Measurements from ENCODE around the gene CREBBP.

Gene CREBBP

DNA sequence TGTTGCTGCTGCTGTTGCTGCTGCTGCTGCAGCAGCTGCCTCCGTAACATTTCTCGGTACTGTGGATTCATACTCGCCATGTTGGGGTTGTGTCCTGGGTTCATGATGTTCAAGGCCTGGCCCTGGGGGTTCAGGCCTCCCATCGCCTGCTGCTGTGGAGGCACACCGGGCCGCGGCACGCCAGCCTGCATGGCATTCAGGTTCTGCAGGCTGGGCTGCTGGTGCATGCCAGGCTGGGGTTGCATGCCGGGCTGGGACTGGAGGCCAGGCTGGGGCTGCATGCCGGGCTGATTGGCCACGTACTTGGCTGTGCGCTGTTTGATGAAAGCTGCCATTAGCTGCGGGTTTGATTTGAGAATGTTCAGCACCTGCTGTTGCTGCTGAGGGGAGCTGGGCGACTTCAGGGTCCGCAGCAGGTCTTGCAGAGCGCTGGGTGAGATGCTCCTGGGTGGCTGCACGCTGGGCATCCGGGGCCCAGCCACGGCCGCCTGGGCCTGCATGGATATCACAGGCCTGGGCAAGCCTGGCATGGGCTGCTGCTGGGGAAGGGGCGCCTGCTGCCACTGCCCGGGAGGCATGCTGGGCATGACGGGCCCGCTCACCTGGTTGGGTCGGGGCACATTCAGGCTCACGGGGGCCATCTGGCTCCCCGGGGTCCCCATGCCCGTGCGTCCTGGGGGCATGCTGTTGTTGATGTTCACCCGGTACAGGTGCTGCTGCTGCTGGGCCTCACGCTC is 151.9 kb downstream of the CREBBP start:
- Histone ChIP-seq H4K8ac (ENCODE audit: low read depth, low read length) (no peak overlapping the region), H3K18ac (ENCODE audit: low read length) (no peak overlapping the region), H2BK5ac (ENCODE audit: low read depth, low read length, poor library complexity) (no peak overlapping the region), H3K79me1 (ENCODE audit: low read length) (no peaks in the 10 kb centered on the region), H3K4me1 (ENCODE audit: control insufficient read depth in 1 of 2, insufficient read depth in 2 of 2, low read length in 2 of 2) (no peaks in the 10 kb centered on the region), H3K4me3 (ENCODE audit: low read depth, low read length) (no peak overlapping the region), H3K27ac (ENCODE audit: low read depth, low read length) (no peak overlapping the region), H3K79me2 (ENCODE audit: control insufficient read depth, insufficient read depth, low read length, poor library complexity) (no peaks in the 10 kb centered on the region), H3K14ac (ENCODE audit: low read length) (no peak overlapping the region), H3K4ac (ENCODE audit: low read depth, low read length) (no peak overlapping the region), H3K9me3 (ENCODE audit: insufficient read depth, low read depth, low read length) (no peaks in the 10 kb centered on the region), H3K23ac (ENCODE audit: low read length) (no peak overlapping the region), H2BK12ac (ENCODE audit: low read length) (no peak overlapping the region), H3K4me2 (ENCODE audit: low read length) (no peak overlapping the region), H3K36me3 (ENCODE audit: control insufficient read depth in 1 of 2, insufficient read depth in 2 of 2, low read length in 2 of 2) (peaks cover 56 to 63% of the 10 kb centered on the region in 2 experiments), H3K9ac (ENCODE audit: low read length) (no peak overlapping the region), H3K27me3 (ENCODE audit: insufficient read depth, low read length) (no peaks in the 10 kb centered on the region), H4K12ac (ENCODE audit: low read depth, low read length) (no peak overlapping the region), H2AFZ (ENCODE audit: insufficient read depth, low read length, poor library complexity) (no peak overlapping the region), H2BK120ac (ENCODE audit: insufficient read depth, low read length, poor library complexity) (no peak overlapping the region), H2AK5ac (ENCODE audit: low read length) (no peak overlapping the region), H4K91ac (ENCODE audit: low read depth, low read length) (no peak overlapping the region)
- no peak for DNase-seq
- WGBS (ENCODE audit: extremely low coverage, insufficient coverage, insufficient read length), result no CpG with 5 or more reads among the region's 31 CpGs

DNA sequence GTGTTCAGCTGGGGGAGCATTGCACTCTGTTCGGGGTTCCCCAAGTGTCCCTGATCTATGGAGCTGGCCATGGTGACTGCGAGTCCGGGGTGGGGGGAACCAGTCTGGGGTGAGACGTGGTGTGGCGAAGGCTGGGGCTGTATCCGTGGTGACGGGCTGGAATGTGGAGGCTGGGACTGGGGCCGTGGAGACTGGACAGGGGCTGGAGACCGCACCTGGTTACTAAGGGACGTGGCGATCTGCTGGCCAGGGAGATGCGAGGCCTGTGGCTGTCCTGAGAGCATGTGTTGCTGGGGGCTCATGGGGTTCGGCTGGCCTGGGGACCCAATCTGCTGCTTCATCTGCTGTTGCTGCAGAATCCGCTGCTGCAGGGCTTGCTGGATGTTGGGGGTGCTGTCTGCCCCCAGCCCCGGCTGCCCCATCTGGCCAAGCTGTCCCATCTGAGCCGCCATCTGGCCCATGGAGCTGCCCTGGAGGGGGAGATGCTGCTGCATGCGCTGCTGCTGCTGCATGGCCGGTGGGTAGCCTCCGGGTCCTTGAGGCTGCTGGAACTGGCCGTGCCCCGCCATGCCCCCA is 152.6 kb downstream of the CREBBP start:
- Histone ChIP-seq H3K23ac (ENCODE audit: low read length) (no peak overlapping the region), H3K4me2 (ENCODE audit: low read length) (no peak overlapping the region), H3K4me1 (ENCODE audit: control insufficient read depth in 1 of 2, insufficient read depth in 2 of 2, low read length in 2 of 2) (no peaks in the 10 kb centered on the region), H2BK120ac (ENCODE audit: insufficient read depth, low read length, poor library complexity) (no peak overlapping the region), H3K4ac (ENCODE audit: low read depth, low read length) (no peak overlapping the region), H2AK5ac (ENCODE audit: low read length) (no peak overlapping the region), H2BK5ac (ENCODE audit: low read depth, low read length, poor library complexity) (no peak overlapping the region), H3K36me3 (ENCODE audit: control insufficient read depth in 1 of 2, insufficient read depth in 2 of 2, low read length in 2 of 2) (peaks cover 56 to 59% of the 10 kb centered on the region in 2 experiments), H3K79me2 (ENCODE audit: control insufficient read depth, insufficient read depth, low read length, poor library complexity) (no peaks in the 10 kb centered on the region), H3K27me3 (ENCODE audit: insufficient read depth, low read length) (no peaks in the 10 kb centered on the region), H3K9me3 (ENCODE audit: insufficient read depth, low read depth, low read length) (no peaks in the 10 kb centered on the region), H3K27ac (ENCODE audit: low read depth, low read length) (no peak overlapping the region), H3K9ac (ENCODE audit: low read length) (no peak overlapping the region), H3K79me1 (ENCODE audit: low read length) (no peaks in the 10 kb centered on the region), H3K14ac (ENCODE audit: low read length) (no peak overlapping the region), H4K8ac (ENCODE audit: low read depth, low read length) (no peak overlapping the region), H4K12ac (ENCODE audit: low read depth, low read length) (no peak overlapping the region), H3K18ac (ENCODE audit: low read length) (no peak overlapping the region), H4K91ac (ENCODE audit: low read depth, low read length) (no peak overlapping the region), H3K4me3 (ENCODE audit: low read depth, low read length) (no peak overlapping the region), H2BK12ac (ENCODE audit: low read length) (no peak overlapping the region), H2AFZ (ENCODE audit: insufficient read depth, low read length, poor library complexity) (no peak overlapping the region)
- WGBS (ENCODE audit: extremely low coverage, insufficient coverage, insufficient read length), result no CpG with 5 or more reads among the region's 21 CpGs
- DNase-seq, result no peak

- H3K79me1 ChIP-seq (ENCODE audit: low read length), result no peaks in the 10 kb centered on the region
- no peak for DNase-seq
- no peak overlapping the region for H4K12ac ChIP-seq (ENCODE audit: low read depth, low read length)
- no peaks in the 10 kb centered on the region for H3K9me3 ChIP-seq (ENCODE audit: insufficient read depth, low read depth, low read length)
- no peak overlapping the region for H3K27ac ChIP-seq (ENCODE audit: low read depth, low read length)
- H4K8ac ChIP-seq (ENCODE audit: low read depth, low read length), result no peak overlapping the region
- no peak overlapping the region for H2BK5ac ChIP-seq (ENCODE audit: low read depth, low read length, poor library complexity)
- H3K14ac ChIP-seq (ENCODE audit: low read length), result no peak overlapping the region
- no peak overlapping the region for H3K4ac ChIP-seq (ENCODE audit: low read depth, low read length)
- H4K91ac ChIP-seq (ENCODE audit: low read depth, low read length), result no peak overlapping the region
- no peak overlapping the region for H3K23ac ChIP-seq (ENCODE audit: low read length)
- no peaks in the 10 kb centered on the region for H3K79me2 ChIP-seq (ENCODE audit: control insufficient read depth, insufficient read depth, low read length, poor library complexity)
- H3K18ac ChIP-seq (ENCODE audit: low read length), result no peak overlapping the region
- no peak overlapping the region for H2AFZ ChIP-seq (ENCODE audit: insufficient read depth, low read length, poor library complexity)
- no peak overlapping the region for H3K4me3 ChIP-seq (ENCODE audit: low read depth, low read length)
- no CpG with 5 or more reads among the region's 33 CpGs for WGBS (ENCODE audit: extremely low coverage, insufficient coverage, insufficient read length)
- H3K4me1 ChIP-seq (ENCODE audit: control insufficient read depth in 1 of 2, insufficient read depth in 2 of 2, low read length in 2 of 2), result no peaks in the 10 kb centered on the region
- no peak overlapping the region for H2AK5ac ChIP-seq (ENCODE audit: low read length)
- no peak overlapping the region for H3K9ac ChIP-seq (ENCODE audit: low read length)
- H2BK12ac ChIP-seq (ENCODE audit: low read length), result no peak overlapping the region
- H3K36me3 ChIP-seq (ENCODE audit: control insufficient read depth in 1 of 2, insufficient read depth in 2 of 2, low read length in 2 of 2), result peaks cover 42 to 44% of the 10 kb centered on the region in 2 experiments
- no peaks in the 10 kb centered on the region for H3K27me3 ChIP-seq (ENCODE audit: insufficient read depth, low read length)
- H2BK120ac ChIP-seq (ENCODE audit: insufficient read depth, low read length, poor library complexity), result no peak overlapping the region
- no peak overlapping the region for H3K4me2 ChIP-seq (ENCODE audit: low read length)
Observed at GRCh38 chr16:3726021-3726687, 154.4 kb downstream of the CREBBP start.

DNA sequence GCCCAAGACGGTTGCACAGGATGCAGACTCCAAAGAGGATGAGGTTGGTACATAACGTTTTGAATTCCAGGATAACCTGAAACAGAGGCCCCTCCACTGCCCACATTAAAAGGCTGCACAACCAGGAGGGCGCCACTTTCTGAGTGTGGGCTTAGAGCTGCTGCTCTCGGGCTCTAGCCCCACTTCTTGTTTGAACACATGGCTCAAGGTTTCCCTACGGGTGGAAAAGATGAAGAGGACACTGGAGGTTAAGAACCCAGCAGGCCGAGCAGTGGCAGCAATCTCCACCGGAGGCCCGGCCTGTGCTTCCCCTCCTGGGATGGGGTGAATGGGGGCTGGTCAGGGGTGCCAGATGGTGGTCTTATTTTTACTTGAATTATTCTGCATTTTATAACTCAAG is 155.2 kb downstream of the CREBBP start:
- H2BK12ac ChIP-seq (ENCODE audit: low read length), result no peak overlapping the region
- no CpG with 5 or more reads among the region's 8 CpGs for WGBS (ENCODE audit: extremely low coverage, insufficient coverage, insufficient read length)

More for the DNA sequence above, 155.2 kb downstream of the CREBBP start:
- H4K12ac ChIP-seq (ENCODE audit: low read depth, low read length), result no peak overlapping the region
- H3K4ac ChIP-seq (ENCODE audit: low read depth, low read length), result no peak overlapping the region
- H3K4me2 ChIP-seq (ENCODE audit: low read length), result no peak overlapping the region
- H3K4me1 ChIP-seq (ENCODE audit: control insufficient read depth in 1 of 2, insufficient read depth in 2 of 2, low read length in 2 of 2), result no peaks in the 10 kb centered on the region
- no peak overlapping the region for H3K4me3 ChIP-seq (ENCODE audit: low read depth, low read length)
- no peaks in the 10 kb centered on the region for H3K79me1 ChIP-seq (ENCODE audit: low read length)
- H2BK5ac ChIP-seq (ENCODE audit: low read depth, low read length, poor library complexity), result no peak overlapping the region
- H2AFZ ChIP-seq (ENCODE audit: insufficient read depth, low read length, poor library complexity), result no peak overlapping the region
- H3K23ac ChIP-seq (ENCODE audit: low read length), result no peak overlapping the region
- H3K9me3 ChIP-seq (ENCODE audit: insufficient read depth, low read depth, low read length), result no peaks in the 10 kb centered on the region
- H4K8ac ChIP-seq (ENCODE audit: low read depth, low read length), result no peak overlapping the region
- H3K27ac ChIP-seq (ENCODE audit: low read depth, low read length), result no peak overlapping the region
- no peak overlapping the region for H3K14ac ChIP-seq (ENCODE audit: low read length)
- H3K27me3 ChIP-seq (ENCODE audit: insufficient read depth, low read length), result no peaks in the 10 kb centered on the region
- no peak overlapping the region for H2BK120ac ChIP-seq (ENCODE audit: insufficient read depth, low read length, poor library complexity)
- H3K79me2 ChIP-seq (ENCODE audit: control insufficient read depth, insufficient read depth, low read length, poor library complexity), result no peaks in the 10 kb centered on the region
- no peak overlapping the region for H3K9ac ChIP-seq (ENCODE audit: low read length)
- H3K18ac ChIP-seq (ENCODE audit: low read length), result no peak overlapping the region
- H4K91ac ChIP-seq (ENCODE audit: low read depth, low read length), result no peak overlapping the region
- no peak overlapping the region for H2AK5ac ChIP-seq (ENCODE audit: low read length)
- no peak for DNase-seq
- peaks cover 33 to 35% of the 10 kb centered on the region in 2 experiments for H3K36me3 ChIP-seq (ENCODE audit: control insufficient read depth in 1 of 2, insufficient read depth in 2 of 2, low read length in 2 of 2)
